GM12878 (cell line): Measurements from ENCODE around the gene TPRA1. TPM values are rescaled to one million over a fixed set of nuclear protein-coding genes. Genes with fewer than 3 reads are reported as not detected.

ENCODE experiments used
- ATF3 ChIP-seq: IDR thresholded peaks from 2 replicates; pipeline ENCODE4 v1.6.1; 2011; ENCODE audit warnings: low read depth, mild to moderate bottlenecking, low read length, moderate library complexity, borderline replicate concordance; ENCODE audit errors: extremely low read depth
- BHLHE40 ChIP-seq, 2 experiments: fragments of 450-650 bp in 1 of 2; IDR thresholded peaks; 2 replicates each; pipeline ENCODE4 v1.6.1; 2011 to 2017; ENCODE audit warnings: low read depth in 2 of 2, borderline replicate concordance in 1 of 2, improper control_type of control experiment in 1 of 2, low read length in 1 of 2, mild to moderate bottlenecking in 1 of 2
- CHD4 ChIP-seq: fragments of 200-600 bp; sonication (generic); IDR thresholded peaks from 2 replicates; pipeline ENCODE4 v1.6.1; 2016; ENCODE audit warnings: mild to moderate bottlenecking
- EGR1 ChIP-seq, 2 experiments: IDR thresholded peaks; 1 replicate in 1 of 2; 2 replicates in 1 of 2; pipeline ENCODE4 v1.6.1; 2011 to 2012; ENCODE audit warnings: low read depth in 2 of 2, low read length in 2 of 2, borderline replicate concordance in 1 of 2, mild to moderate bottlenecking in 1 of 2, moderate library complexity in 1 of 2
- GABPA ChIP-seq: IDR thresholded peaks from 2 replicates; pipeline ENCODE4 v1.6.1; 2014; ENCODE audit warnings: antibody characterized with exemption, low read depth, mild to moderate bottlenecking, inconsistent platforms
- HDGF ChIP-seq: fragments of 450-650 bp; IDR thresholded peaks from 2 replicates; pipeline ENCODE4 v1.6.1; 2016; ENCODE audit warnings: antibody characterized with exemption
- IKZF1 ChIP-seq: fragments of 450-650 bp; conservative IDR thresholded peaks from 2 replicates; pipeline ENCODE4 v1.6.1; 2017; ENCODE audit warnings: antibody characterized with exemption, mild to moderate bottlenecking
- KAT2A ChIP-seq: conservative IDR thresholded peaks from 2 replicates; pipeline ENCODE4 v1.6.1; 2011; ENCODE audit warnings: low read depth, low read length; ENCODE audit not compliant: control insufficient read depth
- KDM1A ChIP-seq: fragments of 200-600 bp; sonication (generic); IDR thresholded peaks from 2 replicates; pipeline ENCODE4 v1.6.1; 2016; ENCODE audit warnings: borderline replicate concordance
- MEF2A ChIP-seq: IDR thresholded peaks from 2 replicates; pipeline ENCODE4 v1.6.1; 2011; ENCODE audit warnings: low read depth, mild to moderate bottlenecking, low read length, moderate library complexity; ENCODE audit not compliant: insufficient read depth
- MEF2B ChIP-seq: fragments of 450-650 bp; IDR thresholded peaks from 2 replicates; pipeline ENCODE4 v1.6.1; 2018; ENCODE audit warnings: mild to moderate bottlenecking, moderate library complexity; ENCODE audit not compliant: partially characterized antibody, poor library complexity, severe bottlenecking
- RAD51 ChIP-seq: fragments of 450-650 bp; IDR thresholded peaks from 2 replicates; pipeline ENCODE4 v1.6.1; 2016; ENCODE audit warnings: moderate library complexity, mild to moderate bottlenecking, inconsistent platforms
- RELA ChIP-seq: fragments of 450-650 bp; IDR thresholded peaks from 2 replicates; pipeline ENCODE4 v1.8.0; 2014; ENCODE audit warnings: borderline replicate concordance; ENCODE audit not compliant: partially characterized antibody
- SMARCA5 ChIP-seq: fragments of 450-650 bp; IDR thresholded peaks from 2 replicates; pipeline ENCODE4 v1.6.1; 2017; ENCODE audit warnings: mild to moderate bottlenecking
- SP1 ChIP-seq: IDR thresholded peaks from one replicate; pipeline ENCODE4 v1.6.1; 2011; ENCODE audit warnings: low read depth, low read length
- SUPT20H ChIP-seq: IDR thresholded peaks from 2 replicates; pipeline ENCODE4 v1.6.1; 2011; ENCODE audit warnings: low read depth, mild to moderate bottlenecking, low read length, moderate library complexity, borderline replicate concordance; ENCODE audit not compliant: control insufficient read depth
- ZBTB11 ChIP-seq: fragments of 450-650 bp; formaldehyde crosslinking; IDR thresholded peaks from 2 replicates; pipeline ENCODE4 v1.5.0; 2022; ENCODE audit warnings: mild to moderate bottlenecking, missing genetic modification characterization
- ZNF274 ChIP-seq: IDR thresholded peaks from one replicate; pipeline ENCODE4 v1.8.0; 2011; ENCODE audit not compliant: insufficient read length, insufficient read depth
- ZNF622 ChIP-seq: fragments of 450-650 bp; IDR thresholded peaks from 2 replicates; pipeline ENCODE4 v1.6.1; 2017; ENCODE audit warnings: mild to moderate bottlenecking, inconsistent platforms
- polyA plus RNA-seq, 11 experiments: library from polyadenylated mRNA; depleted of rRNA in 4 of 11; unstranded in 6 of 11; stranded (reverse) in 5 of 11; fragments of >200 nt; fragmentation: Nextera tagmentation in 4 of 11; fragmentation: Illumina TruSeq in 1 of 11; extraction: Ambion mirVana in 4 of 11; extraction: Trizol in 1 of 11; gene quantifications; 1 replicate in 1 of 11; 2 replicates in 10 of 11; pipeline versions ENCODE4 v1.2.1 to v1.2.3, GENCODE V29; 2011 to 2016; ENCODE audit warnings: inconsistent platforms in 2 of 11, missing spikeins in 2 of 11, low read depth in 1 of 11
- total RNA-seq, 4 experiments: library from RNA; depleted of rRNA in 3 of 4; stranded (reverse); fragments of >200 nt in 3 of 4; fragmentation: Illumina TruSeq in 1 of 4; extraction: Trizol in 1 of 4; gene quantifications; 2 replicates each; pipeline versions ENCODE4 v1.2.1 to v1.2.3, GENCODE V29; 2013 to 2021
- TF ChIP-seq, protein P1 (sequence below): fragments of 450-650 bp; IDR thresholded peaks from 2 replicates; pipeline ENCODE4 v1.6.1; 2017; ENCODE audit warnings: mild to moderate bottlenecking, low read depth, inconsistent platforms; ENCODE audit not compliant: poor library complexity, severe bottlenecking
- TF ChIP-seq, protein P2 (sequence below), 3 experiments: IDR thresholded peaks in 2 of 3; conservative IDR thresholded peaks in 1 of 3; 2 replicates each; pipeline ENCODE4 v1.5.1; 2011; ENCODE audit warnings: low read depth in 3 of 3, low read length in 3 of 3, mild to moderate bottlenecking in 3 of 3, control low read depth in 2 of 3, moderate library complexity in 2 of 3, inconsistent platforms in 1 of 3, mixed read lengths in 1 of 3; ENCODE audit not compliant: control insufficient read depth in 2 of 3, insufficient read depth in 1 of 3; ENCODE audit errors: extremely low read depth in 1 of 3

TPRA1 gene
- total and polyA plus RNA-seq, 10 of the 15 experiments (the other 5 are each of a cell fraction or from before 2014, with no cell fraction given): 1.8 to 39.6 (median 26.6) TPM

- no peak for TF ChIP-seq KDM1A
- TF ChIP-seq KAT2A: no peak
- no peak for TF ChIP-seq MEF2B
- TF ChIP-seq ZNF622: no peak; the same call in 1 of the 2 replicates
- no peak for TF ChIP-seq ZBTB11 (CRISPR knock-in tag)
- TF ChIP-seq, protein P1, sequence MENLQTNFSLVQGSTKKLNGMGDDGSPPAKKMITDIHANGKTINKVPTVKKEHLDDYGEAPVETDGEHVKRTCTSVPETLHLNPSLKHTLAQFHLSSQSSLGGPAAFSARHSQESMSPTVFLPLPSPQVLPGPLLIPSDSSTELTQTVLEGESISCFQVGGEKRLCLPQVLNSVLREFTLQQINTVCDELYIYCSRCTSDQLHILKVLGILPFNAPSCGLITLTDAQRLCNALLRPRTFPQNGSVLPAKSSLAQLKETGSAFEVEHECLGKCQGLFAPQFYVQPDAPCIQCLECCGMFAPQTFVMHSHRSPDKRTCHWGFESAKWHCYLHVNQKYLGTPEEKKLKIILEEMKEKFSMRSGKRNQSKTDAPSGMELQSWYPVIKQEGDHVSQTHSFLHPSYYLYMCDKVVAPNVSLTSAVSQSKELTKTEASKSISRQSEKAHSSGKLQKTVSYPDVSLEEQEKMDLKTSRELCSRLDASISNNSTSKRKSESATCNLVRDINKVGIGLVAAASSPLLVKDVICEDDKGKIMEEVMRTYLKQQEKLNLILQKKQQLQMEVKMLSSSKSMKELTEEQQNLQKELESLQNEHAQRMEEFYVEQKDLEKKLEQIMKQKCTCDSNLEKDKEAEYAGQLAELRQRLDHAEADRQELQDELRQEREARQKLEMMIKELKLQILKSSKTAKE: no peak
- 0 out of 2 replicates have a peak, but pooled peaks have one; percentile 48 for TF ChIP-seq MEF2A
- TF ChIP-seq SP1: peak; percentile 96
- TF ChIP-seq RAD51: no peak
- peak; percentile 81 for TF ChIP-seq IKZF1
- peak; percentile 58 for TF ChIP-seq RELA
- TF ChIP-seq BHLHE40 (IDR thresholded peaks at IDR 0.05; ENCODE audit: borderline replicate concordance in 1 of 2, low read depth in 2 of 2, low read length in 1 of 2): peak; percentile 97 to 99
- no peak for TF ChIP-seq ZNF274
- peak; percentile 48; the same call in 1 of the 2 replicates for TF ChIP-seq HDGF
- TF ChIP-seq GABPA: no peak
- no peak for TF ChIP-seq CHD4
- 0 out of 3 replicates have a peak, but pooled peaks of 1 of the 2 experiments have one; percentile 4 for TF ChIP-seq EGR1 (IDR thresholded peaks at IDR 0.05; ENCODE audit: borderline replicate concordance in 1 of 2, low read depth in 2 of 2, low read length in 2 of 2)
- TF ChIP-seq ATF3: no peak
- peak; percentile 87 for TF ChIP-seq SMARCA5
- TF ChIP-seq, protein P2, sequence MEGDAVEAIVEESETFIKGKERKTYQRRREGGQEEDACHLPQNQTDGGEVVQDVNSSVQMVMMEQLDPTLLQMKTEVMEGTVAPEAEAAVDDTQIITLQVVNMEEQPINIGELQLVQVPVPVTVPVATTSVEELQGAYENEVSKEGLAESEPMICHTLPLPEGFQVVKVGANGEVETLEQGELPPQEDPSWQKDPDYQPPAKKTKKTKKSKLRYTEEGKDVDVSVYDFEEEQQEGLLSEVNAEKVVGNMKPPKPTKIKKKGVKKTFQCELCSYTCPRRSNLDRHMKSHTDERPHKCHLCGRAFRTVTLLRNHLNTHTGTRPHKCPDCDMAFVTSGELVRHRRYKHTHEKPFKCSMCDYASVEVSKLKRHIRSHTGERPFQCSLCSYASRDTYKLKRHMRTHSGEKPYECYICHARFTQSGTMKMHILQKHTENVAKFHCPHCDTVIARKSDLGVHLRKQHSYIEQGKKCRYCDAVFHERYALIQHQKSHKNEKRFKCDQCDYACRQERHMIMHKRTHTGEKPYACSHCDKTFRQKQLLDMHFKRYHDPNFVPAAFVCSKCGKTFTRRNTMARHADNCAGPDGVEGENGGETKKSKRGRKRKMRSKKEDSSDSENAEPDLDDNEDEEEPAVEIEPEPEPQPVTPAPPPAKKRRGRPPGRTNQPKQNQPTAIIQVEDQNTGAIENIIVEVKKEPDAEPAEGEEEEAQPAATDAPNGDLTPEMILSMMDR (IDR thresholded peaks at IDR 0.05 in 2 of 3, conservative IDR thresholded peaks at IDR 0.05 in 1 of 3; ENCODE audit: control insufficient read depth in 2 of 3, extremely low read depth in 1 of 3, insufficient read depth in 1 of 3, low read depth in 3 of 3, low read length in 3 of 3): peak; percentile 26 to 72 (median 42); a peak in 5 of 6 replicates
- no peak for TF ChIP-seq SUPT20H
Observed at GRCh38 chr3:127590593-127591465, at the start of gene TPRA1 (continued).
